K562 (cell line): Measurements from ENCODE around the gene PRICKLE4. TPM values are rescaled to one million over a fixed set of nuclear protein-coding genes. Genes with fewer than 3 reads are reported as not detected.

Experiments
- CC2D1A ChIP-seq: fragments of 450-650 bp; IDR thresholded peaks from 2 replicates; pipeline ENCODE4 v1.6.1; 2017; ENCODE audit warnings: mild to moderate bottlenecking
- CHD4 ChIP-seq: fragments of 200-600 bp; sonication (generic); IDR thresholded peaks from 3 replicates; pipeline ENCODE4 v1.6.1; 2012; ENCODE audit warnings: low read depth, mild to moderate bottlenecking, mixed read lengths, low read length, inconsistent platforms; ENCODE audit not compliant: insufficient read depth, insufficient replicate concordance, poor library complexity, severe bottlenecking
- polyA plus RNA-seq, 8 experiments: library from polyadenylated mRNA; depleted of rRNA in 4 of 8; stranded (reverse) in 5 of 8; unstranded in 3 of 8; fragments of >200 nt; fragmentation: Nextera tagmentation in 2 of 8; fragmentation: Illumina TruSeq in 1 of 8; extraction: Ambion mirVana in 2 of 8; extraction: Trizol in 1 of 8; gene quantifications; 2 replicates each; pipeline versions ENCODE4 v1.2.1 to v1.2.3, GENCODE V29; 2011 to 2014; ENCODE audit warnings: inconsistent platforms in 1 of 8, missing spikeins in 1 of 8
- total RNA-seq, 7 experiments: library from RNA; depleted of rRNA in 6 of 7; stranded (reverse); fragments of >200 nt in 6 of 7; fragmentation: Illumina TruSeq in 2 of 7; extraction: Trizol in 2 of 7; gene quantifications; 2 replicates each; pipeline versions ENCODE4 v1.2.1 to v1.2.3, GENCODE V29; 2011 to 2021; ENCODE audit warnings: low replicate concordance in 1 of 7
- TF ChIP-seq, protein P1 (sequence below), 2 experiments: fragments of 450-650 bp; formaldehyde crosslinking in 1 of 2; IDR thresholded peaks; 2 replicates each; pipeline versions ENCODE4 v1.4.0 to v1.6.1; 2014 to 2020; ENCODE audit warnings: mild to moderate bottlenecking in 2 of 2, borderline replicate concordance in 1 of 2, low read depth in 1 of 2

The PRICKLE4 gene
- total and polyA plus RNA-seq, 9 of the 15 experiments (the other 6 are each of a cell fraction or from before 2014, with no cell fraction given): 0.20 to 0.32 (median 0.27) TPM; not detected in 6

DNA sequence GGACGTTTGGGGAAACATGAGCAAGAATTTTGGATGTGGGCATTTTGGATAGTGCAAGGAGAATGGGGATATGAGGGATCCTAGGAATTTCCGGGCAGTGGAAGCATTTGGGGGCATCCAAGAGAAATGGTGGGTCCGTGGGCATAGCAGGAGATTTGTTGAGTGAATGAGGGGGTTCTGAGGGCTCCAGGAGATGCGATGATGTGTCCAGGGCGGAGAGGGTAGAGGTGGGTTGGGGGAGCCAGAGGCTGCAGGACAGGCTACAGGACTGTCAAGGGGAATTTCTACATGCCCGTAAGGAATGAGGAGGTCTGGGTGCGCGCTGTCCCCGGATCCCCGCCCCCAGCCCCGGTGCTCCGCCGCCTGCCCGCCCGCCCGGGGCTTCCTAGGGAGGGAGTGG, 1.2 kb upstream of the PRICKLE4 start (continued):
- TF ChIP-seq, protein P1, sequence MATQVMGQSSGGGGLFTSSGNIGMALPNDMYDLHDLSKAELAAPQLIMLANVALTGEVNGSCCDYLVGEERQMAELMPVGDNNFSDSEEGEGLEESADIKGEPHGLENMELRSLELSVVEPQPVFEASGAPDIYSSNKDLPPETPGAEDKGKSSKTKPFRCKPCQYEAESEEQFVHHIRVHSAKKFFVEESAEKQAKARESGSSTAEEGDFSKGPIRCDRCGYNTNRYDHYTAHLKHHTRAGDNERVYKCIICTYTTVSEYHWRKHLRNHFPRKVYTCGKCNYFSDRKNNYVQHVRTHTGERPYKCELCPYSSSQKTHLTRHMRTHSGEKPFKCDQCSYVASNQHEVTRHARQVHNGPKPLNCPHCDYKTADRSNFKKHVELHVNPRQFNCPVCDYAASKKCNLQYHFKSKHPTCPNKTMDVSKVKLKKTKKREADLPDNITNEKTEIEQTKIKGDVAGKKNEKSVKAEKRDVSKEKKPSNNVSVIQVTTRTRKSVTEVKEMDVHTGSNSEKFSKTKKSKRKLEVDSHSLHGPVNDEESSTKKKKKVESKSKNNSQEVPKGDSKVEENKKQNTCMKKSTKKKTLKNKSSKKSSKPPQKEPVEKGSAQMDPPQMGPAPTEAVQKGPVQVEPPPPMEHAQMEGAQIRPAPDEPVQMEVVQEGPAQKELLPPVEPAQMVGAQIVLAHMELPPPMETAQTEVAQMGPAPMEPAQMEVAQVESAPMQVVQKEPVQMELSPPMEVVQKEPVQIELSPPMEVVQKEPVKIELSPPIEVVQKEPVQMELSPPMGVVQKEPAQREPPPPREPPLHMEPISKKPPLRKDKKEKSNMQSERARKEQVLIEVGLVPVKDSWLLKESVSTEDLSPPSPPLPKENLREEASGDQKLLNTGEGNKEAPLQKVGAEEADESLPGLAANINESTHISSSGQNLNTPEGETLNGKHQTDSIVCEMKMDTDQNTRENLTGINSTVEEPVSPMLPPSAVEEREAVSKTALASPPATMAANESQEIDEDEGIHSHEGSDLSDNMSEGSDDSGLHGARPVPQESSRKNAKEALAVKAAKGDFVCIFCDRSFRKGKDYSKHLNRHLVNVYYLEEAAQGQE (IDR thresholded peaks at IDR 0.05; ENCODE audit: borderline replicate concordance): no peak
- TF ChIP-seq, protein P1 (CRISPR knock-in tag; IDR thresholded peaks at IDR 0.05; ENCODE audit: low read depth): 0 out of 2 replicates have a peak, but pooled peaks have one; percentile 23
- no peak for TF ChIP-seq CC2D1A
- peak; percentile 1 for TF ChIP-seq CHD4
